ENCODE data around the gene CDC23.
"Not testable (repeated sequence)": the region's sequence is repeated elsewhere in the genome, so short reads cannot be mapped to it uniquely, and the experiment has no call there.

Gene CDC23, protein sequence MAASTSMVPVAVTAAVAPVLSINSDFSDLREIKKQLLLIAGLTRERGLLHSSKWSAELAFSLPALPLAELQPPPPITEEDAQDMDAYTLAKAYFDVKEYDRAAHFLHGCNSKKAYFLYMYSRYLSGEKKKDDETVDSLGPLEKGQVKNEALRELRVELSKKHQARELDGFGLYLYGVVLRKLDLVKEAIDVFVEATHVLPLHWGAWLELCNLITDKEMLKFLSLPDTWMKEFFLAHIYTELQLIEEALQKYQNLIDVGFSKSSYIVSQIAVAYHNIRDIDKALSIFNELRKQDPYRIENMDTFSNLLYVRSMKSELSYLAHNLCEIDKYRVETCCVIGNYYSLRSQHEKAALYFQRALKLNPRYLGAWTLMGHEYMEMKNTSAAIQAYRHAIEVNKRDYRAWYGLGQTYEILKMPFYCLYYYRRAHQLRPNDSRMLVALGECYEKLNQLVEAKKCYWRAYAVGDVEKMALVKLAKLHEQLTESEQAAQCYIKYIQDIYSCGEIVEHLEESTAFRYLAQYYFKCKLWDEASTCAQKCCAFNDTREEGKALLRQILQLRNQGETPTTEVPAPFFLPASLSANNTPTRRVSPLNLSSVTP

DNA sequence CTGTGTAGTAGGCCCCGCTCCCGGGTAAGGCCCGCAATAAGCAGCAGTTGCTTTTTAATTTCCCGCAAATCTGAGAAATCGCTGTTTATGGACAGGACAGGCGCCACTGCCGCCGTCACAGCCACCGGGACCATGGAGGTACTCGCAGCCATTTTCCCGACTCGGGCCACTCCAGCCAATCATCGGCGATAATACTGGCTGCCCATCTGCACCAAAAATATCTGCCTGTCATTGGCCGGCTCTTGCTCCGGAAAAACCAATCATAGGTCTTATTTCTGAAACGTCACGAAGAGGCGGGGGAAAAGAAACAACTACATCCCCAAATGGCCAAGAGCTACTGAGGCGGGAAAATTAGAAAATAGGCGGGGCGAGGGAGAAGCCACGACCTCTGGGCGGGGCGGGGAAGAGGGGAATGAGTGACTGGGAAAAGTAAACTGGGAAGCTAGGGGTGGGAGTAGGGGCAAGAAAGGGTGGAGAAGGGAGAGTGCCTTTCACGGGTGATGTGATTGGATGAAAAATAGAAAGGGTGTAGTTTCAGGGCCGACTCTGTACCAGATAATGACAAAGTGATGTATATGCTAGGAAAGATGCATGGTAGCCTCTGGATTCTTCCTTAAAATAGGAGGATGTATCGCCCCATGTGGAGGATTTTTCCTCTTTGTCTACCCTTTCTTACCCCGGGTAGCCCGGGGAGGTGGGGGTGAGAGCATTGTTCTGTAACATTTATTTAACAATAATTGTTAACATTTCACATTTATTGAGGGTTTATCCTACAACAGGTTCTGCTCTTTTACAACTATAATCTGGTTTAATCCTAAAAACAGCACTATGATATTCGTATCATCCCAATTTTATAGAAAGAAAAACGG is at the start of gene CDC23:
CDC23 (minus strand) TSS at position 163 of the 869 bp plus-strand sequence; CDS start at position 152, 11 bp downstream.
- DNase-seq = peak; percentile 99

GRCh38 chr5:138258704-138259292 is 45.7 kb upstream of the CDC23 start:
- no peak for DNase-seq

GRCh38 chr5:138257583-138257982 is 44.5 kb upstream of the CDC23 start:
- no peak for DNase-seq

DNA sequence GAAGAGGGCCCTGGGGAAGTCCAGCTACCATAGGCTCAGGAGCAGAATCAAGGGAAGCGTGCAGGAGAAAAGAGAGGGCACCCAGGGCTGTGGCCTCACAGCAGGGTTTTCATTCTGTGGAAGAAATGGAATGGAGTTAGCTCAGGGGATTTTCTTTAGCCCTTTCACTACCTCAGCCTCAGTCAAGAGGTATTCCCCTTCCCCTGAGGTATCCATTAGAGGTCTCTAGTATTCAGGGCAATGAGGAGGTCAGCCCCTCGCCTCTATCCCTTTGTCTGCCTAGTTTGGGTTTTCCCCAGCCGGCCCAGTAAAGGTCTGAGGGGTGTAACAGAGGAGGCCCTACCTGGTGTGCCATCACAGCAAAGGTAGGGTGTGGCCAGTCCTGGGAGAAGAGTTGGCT is 39.8 kb upstream of the CDC23 start:
- no peak for DNase-seq

GRCh38 chr5:138247800-138248199 is 34.7 kb upstream of the CDC23 start:
- not testable (repeated sequence) for DNase-seq

DNA sequence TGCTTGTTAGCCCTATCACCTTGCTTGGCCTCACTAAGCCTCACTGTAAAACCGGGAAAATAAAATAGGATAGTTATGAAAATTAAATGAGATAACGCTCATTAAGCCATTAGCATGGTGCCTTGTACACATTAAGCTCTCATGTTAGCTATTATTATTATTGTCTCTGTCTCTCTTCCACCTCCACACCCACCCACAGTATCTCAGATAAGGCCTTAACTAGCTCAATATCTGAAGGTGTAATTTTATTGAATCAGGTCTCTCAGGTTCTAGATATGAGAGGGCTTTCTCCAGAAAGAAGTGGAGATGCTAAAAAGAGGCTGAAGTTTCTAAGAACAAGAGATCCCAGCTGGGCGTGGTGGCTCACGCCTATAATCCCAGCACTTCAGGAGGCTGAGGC is 33.7 kb upstream of the CDC23 start:
- DNase-seq = no peak

DNA sequence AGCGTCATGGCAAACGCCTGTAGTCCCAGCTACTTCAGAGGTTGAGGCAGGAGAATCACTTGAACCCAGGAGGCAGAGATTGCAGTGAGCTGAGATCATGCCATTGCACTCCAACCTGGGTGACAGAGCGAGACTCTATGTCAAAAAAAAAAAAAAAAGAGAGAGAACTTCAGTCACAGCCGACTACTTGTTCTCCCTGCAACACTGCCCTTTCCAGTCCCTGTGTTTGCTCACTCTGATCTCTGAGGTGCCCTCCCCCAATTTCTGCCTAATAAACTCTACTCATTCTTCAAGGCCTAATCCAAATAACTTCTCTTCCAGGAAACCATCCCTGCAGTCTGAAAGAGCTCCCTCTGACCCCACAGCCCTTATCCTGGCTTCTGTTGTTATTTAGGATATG is 33.2 kb upstream of the CDC23 start:
- no peak for DNase-seq

- DNase-seq = no peak
Measured at GRCh38 chr5:138245717-138246116, 32.6 kb upstream of the CDC23 start.

- DNase-seq = no peak
Measured at GRCh38 chr5:138243794-138244193, 30.7 kb upstream of the CDC23 start.

GRCh38 chr5:138241688-138242571 is 28.8 kb upstream of the CDC23 start:
- peak; percentile 65 for DNase-seq

- no peak for DNase-seq
Measured at GRCh38 chr5:138240650-138241385, 27.7 kb upstream of the CDC23 start.

DNA sequence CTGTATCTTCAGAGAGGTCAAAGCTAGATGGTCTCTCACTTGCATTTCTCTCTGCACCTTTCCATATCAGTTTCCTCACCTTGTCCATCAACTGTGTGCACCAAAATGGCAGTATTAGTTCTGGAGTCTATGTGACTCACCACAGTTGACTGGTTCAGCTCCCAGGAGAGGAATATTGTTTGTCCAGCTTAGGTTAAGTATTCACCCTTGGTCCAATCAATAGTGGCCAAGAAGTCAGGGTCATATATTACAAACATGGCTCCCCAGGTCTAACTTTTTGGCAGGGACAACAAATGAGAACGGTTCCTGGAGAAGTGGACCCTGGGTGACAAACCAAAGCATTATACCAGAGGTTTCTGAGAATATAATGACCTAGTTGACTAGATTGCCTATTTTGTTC is 24.9 kb upstream of the CDC23 start:
- DNase-seq = no peak

- DNase-seq = no peak
Measured at GRCh38 chr5:138234651-138235050, 21.5 kb upstream of the CDC23 start.

DNA sequence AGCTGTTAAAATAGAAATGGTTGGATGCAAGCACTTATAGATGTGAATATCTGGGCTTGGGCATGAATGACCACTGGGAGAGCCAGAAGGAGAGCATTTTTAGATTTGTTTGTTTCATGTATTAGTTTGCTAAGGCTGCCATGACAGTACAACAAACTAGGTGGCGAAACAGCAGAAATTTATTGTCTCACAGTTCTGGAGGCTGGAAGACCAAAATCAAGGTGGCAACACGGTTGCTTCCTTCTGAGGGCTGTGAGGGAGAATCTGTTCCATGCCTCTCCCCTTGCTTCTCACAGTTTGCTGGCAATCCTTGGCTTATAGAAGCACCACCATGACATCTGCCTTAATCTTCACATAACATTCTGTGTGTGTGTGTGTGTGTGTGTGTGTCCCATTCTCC is 20.2 kb upstream of the CDC23 start:
- DNase-seq = no peak

DNA sequence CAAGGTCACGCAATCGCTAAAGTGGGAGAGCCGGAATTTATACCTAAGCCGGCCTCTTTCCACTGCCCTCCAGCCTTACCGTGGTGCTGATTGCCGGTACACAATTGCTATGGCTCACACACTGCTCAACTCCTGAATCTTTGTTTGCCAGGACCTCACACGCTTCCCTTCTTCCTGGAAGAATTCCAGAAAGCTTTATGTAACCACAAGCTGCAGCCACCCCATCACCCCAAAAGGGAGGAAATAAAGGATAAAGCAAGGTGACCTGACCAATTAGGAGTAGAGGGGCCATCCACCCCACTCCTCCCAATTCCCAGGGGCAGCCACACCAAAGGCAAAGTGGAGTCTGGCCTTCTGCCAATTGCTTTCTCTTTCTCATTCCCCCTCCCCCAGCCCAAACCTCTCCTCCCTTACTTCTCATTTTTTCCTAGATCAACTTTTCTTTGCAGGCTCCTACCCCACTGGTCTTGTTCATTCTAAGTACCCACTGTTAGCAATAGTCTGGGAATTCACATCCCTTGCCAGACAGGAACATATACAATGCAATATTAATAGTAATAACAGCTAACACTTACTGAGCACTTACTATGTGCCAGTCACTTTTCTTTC is 18.0 kb upstream of the CDC23 start:
- peak; percentile 38 for DNase-seq

GRCh38 chr5:138230261-138230660 is 17.1 kb upstream of the CDC23 start:
- DNase-seq = no peak

- DNase-seq = no peak
Measured at GRCh38 chr5:138229387-138229786, 16.3 kb upstream of the CDC23 start.

DNA sequence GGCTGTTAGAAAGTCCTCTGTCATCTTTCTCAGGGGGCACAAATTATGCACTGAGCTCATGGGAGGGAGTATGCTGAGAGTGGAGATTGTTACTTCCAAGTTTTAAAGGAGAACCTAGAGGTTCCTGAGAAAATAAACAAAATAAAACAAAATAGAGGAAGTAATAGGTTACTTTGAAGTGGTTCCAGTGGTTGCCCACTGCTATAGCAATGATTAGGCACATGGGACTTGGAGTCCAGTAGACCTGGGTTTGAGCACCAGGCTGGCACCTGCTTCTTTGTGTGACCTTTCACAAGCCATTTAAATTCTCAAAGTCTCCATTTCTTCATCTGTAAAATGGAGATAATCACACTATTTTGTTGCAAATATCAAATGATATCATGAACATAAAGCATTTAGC is 13.8 kb upstream of the CDC23 start:
- no peak for DNase-seq

- DNase-seq = no peak
Measured at GRCh38 chr5:138224712-138225111, 11.6 kb upstream of the CDC23 start.

DNA sequence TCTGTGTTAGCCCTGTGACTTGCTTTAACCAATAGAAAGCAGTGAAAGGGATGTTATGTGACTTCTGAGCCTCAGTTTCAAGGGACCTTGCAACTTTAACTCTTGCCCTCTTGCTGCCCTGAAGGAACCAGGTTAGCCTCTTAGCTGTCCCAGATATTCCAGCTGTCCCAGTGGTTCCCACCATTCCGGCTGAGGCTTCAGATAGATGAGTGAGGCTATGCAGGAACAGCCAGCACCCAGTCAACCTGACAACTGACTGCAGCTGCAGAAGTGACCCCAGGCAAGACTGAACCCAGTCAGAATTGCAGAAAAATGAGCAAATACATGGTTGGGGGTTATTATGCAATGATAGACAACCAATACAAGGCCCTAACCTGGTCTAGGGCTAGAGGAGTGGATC is 10.4 kb upstream of the CDC23 start:
- no peak for DNase-seq

- DNase-seq = no peak
Measured at GRCh38 chr5:138216799-138217198, 3.7 kb upstream of the CDC23 start.
